Transverse colon (tissue), 4 donors: ENCODE data around the gene CRYBB2. TPM values are rescaled to one million over a fixed set of nuclear protein-coding genes. Genes with fewer than 3 reads are reported as not detected.
"Not testable (repeated sequence)": the region's sequence is repeated elsewhere in the genome, so short reads cannot be mapped to it uniquely, and the experiment has no call there.

Source experiments
- DNase-seq: peaks from one replicate; pipeline ENCODE4 v3.0.0-alpha.2; 2019
- H3K27ac ChIP-seq, 4 donors: fragments of 200-600 bp; sonication (generic); 2 replicates each; pipeline ENCODE4 v1.5.1; 2016 to 2018; ENCODE audit warnings: inconsistent platforms in 4 of 4
- H3K27me3 ChIP-seq: fragments of 200-600 bp; sonication (generic); 2 replicates; pipeline ENCODE4 v1.5.1; 2017; ENCODE audit warnings: inconsistent platforms
- H3K36me3 ChIP-seq, 4 donors: fragments of 200-600 bp; sonication (generic); 2 replicates each; pipeline ENCODE4 v1.5.1; 2017 to 2019; ENCODE audit warnings: inconsistent platforms in 4 of 4
- H3K4me1 ChIP-seq, 4 donors: fragments of 200-600 bp; sonication (generic); 2 replicates each; pipeline ENCODE4 v1.5.1; 2017 to 2020; ENCODE audit warnings: inconsistent platforms in 4 of 4
- H3K4me3 ChIP-seq, 4 donors: fragments of 200-600 bp; sonication (generic); 1 replicate in 1 of 4; 2 replicates in 3 of 4; pipeline versions ENCODE4 v1.5.1 to v1.6.1; 2017 to 2019; ENCODE audit warnings: inconsistent platforms in 4 of 4
- H3K9me3 ChIP-seq, 2 donors: fragments of 200-600 bp; sonication (generic); 2 replicates each; pipeline ENCODE4 v1.5.1; 2017 to 2019; ENCODE audit warnings: inconsistent platforms in 2 of 2
- EP300 ChIP-seq: sonication (generic); formaldehyde crosslinking; IDR thresholded peaks from one replicate; pipeline ENCODE4 v1.6.1; 2017; ENCODE audit warnings: antibody characterized with exemption, low read depth
- POLR2A ChIP-seq: fragments of 450-650 bp; IDR thresholded peaks from one replicate; pipeline ENCODE4 v1.6.1; 2016; ENCODE audit warnings: antibody characterized with exemption, mild to moderate bottlenecking, moderate library complexity
- POLR2AphosphoS5 ChIP-seq, 3 donors: sonication (generic); formaldehyde crosslinking; IDR thresholded peaks; one replicate each; pipeline ENCODE4 v1.6.1; 2016; ENCODE audit warnings: antibody characterized with exemption in 3 of 3
- WGBS, 2 donors: methylation state at CpG; one replicate each; pipeline ENCODE4 v1.1.5; 2018; ENCODE audit warnings: low coverage in 1 of 2; 5-methylcytosine and 5-hydroxymethylcytosine counted together
- in situ Hi-C, 4 donors: fragments of 200-750 bp; cut with MboI; loops; one replicate each; pipeline versions ENCODE4 v1.15.0 to v1.15.1; 2017; ENCODE audit warnings: low sequenced_read_pairs in 3 of 4, low pct_ligation_motif_present in 1 of 4, low pct_unique_long_range_greater_than_20kb in 1 of 4
- intact Hi-C: fragments of 100-400 bp; cut with DNase I; formaldehyde crosslinking; loops from one replicate; pipeline ENCODE4 v1.15.1; 2023; ENCODE audit warnings: low total_unique reads
- total RNA-seq, 4 donors: library from RNA; depleted of rRNA; stranded (reverse); fragments of >200 nt; gene quantifications; one replicate each; pipeline ENCODE4 v1.1.0, GENCODE V29; 2016
- TF ChIP-seq, protein P1 (sequence below), 5 experiments: fragments of 200-600 bp in 3 of 5; fragments of 450-650 bp in 2 of 5; sonication (generic) in 3 of 5; IDR thresholded peaks; 1 replicate in 2 of 5; 2 replicates in 3 of 5; pipeline ENCODE4 v1.5.1; 2016 to 2017; ENCODE audit warnings: antibody characterized with exemption in 5 of 5, inconsistent platforms in 3 of 5, mild to moderate bottlenecking in 2 of 5, moderate library complexity in 1 of 5

Gene CRYBB2
- total RNA-seq, 4 donors from 2014 or later, result 2.2 TPM; not detected in 3

GRCh38 chr22:25203082-25203481 lies 16.4 kb upstream of the CRYBB2 start:
- Histone ChIP-seq H3K9me3 (no peaks in the 10 kb centered on the region), H3K4me3 (no peak overlapping the region), H3K4me1 (no peaks in the 10 kb centered on the region), H3K27ac (no peak overlapping the region), H3K27me3 (no peaks in the 10 kb centered on the region), H3K36me3 (no peaks in the 10 kb centered on the region)
- TF ChIP-seq, protein P1, sequence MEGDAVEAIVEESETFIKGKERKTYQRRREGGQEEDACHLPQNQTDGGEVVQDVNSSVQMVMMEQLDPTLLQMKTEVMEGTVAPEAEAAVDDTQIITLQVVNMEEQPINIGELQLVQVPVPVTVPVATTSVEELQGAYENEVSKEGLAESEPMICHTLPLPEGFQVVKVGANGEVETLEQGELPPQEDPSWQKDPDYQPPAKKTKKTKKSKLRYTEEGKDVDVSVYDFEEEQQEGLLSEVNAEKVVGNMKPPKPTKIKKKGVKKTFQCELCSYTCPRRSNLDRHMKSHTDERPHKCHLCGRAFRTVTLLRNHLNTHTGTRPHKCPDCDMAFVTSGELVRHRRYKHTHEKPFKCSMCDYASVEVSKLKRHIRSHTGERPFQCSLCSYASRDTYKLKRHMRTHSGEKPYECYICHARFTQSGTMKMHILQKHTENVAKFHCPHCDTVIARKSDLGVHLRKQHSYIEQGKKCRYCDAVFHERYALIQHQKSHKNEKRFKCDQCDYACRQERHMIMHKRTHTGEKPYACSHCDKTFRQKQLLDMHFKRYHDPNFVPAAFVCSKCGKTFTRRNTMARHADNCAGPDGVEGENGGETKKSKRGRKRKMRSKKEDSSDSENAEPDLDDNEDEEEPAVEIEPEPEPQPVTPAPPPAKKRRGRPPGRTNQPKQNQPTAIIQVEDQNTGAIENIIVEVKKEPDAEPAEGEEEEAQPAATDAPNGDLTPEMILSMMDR (IDR thresholded peaks at IDR 0.05), result no peak
- TF ChIP-seq POLR2AphosphoS5 (IDR thresholded peaks at IDR 0.05) (no peak), EP300 (no peak), POLR2A (no peak)
- intact Hi-C loops, result no loop called here
- 87 to 94% methylated on average over 2 to 4 of the region's 4 CpGs for WGBS, 2 donors
- in situ Hi-C loops, result no loop called here
- no peak for DNase-seq

GRCh38 chr22:25204547-25204946 lies 14.9 kb upstream of the CRYBB2 start:
- H3K4me1 ChIP-seq, intact Hi-C loops, H3K4me3 ChIP-seq, DNase-seq, H3K27me3 ChIP-seq, H3K36me3 ChIP-seq, in situ Hi-C loops, H3K27ac ChIP-seq, H3K9me3 ChIP-seq: not testable (repeated sequence)
- 76 to 100% methylated on average over 3 to 7 of the region's 7 CpGs for WGBS, 2 donors

GRCh38 chr22:25205847-25206246 lies 13.6 kb upstream of the CRYBB2 start:
- intact Hi-C loops (no loop called here), in situ Hi-C loops (no loop called here)
- no peaks in the 10 kb centered on the region for H3K4me1 ChIP-seq
- no peaks in the 10 kb centered on the region for H3K9me3 ChIP-seq
- no peak overlapping the region for H3K27ac ChIP-seq
- H3K36me3 ChIP-seq, result no peaks in the 10 kb centered on the region
- no peak overlapping the region for H3K4me3 ChIP-seq
- WGBS, 2 donors, result 75 to 89% methylated on average over 1 of the region's 1 CpG
- no peaks in the 10 kb centered on the region for H3K27me3 ChIP-seq
- DNase-seq, result no peak
- TF ChIP-seq POLR2AphosphoS5 (IDR thresholded peaks at IDR 0.05) (no peak), EP300 (no peak), POLR2A (no peak)
- TF ChIP-seq, protein P1 (IDR thresholded peaks at IDR 0.05), result no peak

GRCh38 chr22:25206998-25207397 lies 12.4 kb upstream of the CRYBB2 start:
- no peaks in the 10 kb centered on the region for H3K36me3 ChIP-seq
- TF ChIP-seq EP300 (no peak), POLR2AphosphoS5 (IDR thresholded peaks at IDR 0.05) (no peak), POLR2A (no peak)
- TF ChIP-seq, protein P1 (IDR thresholded peaks at IDR 0.05), result no peak
- intact Hi-C loops (no loop called here), in situ Hi-C loops (no loop called here)
- H3K4me3 ChIP-seq, result no peak overlapping the region
- no peak overlapping the region for H3K27ac ChIP-seq
- H3K9me3 ChIP-seq, result no peaks in the 10 kb centered on the region
- DNase-seq, result no peak
- no peaks in the 10 kb centered on the region for H3K4me1 ChIP-seq
- no peaks in the 10 kb centered on the region for H3K27me3 ChIP-seq
- WGBS, 2 donors, result 85% methylated on average over 12 of the region's 21 CpGs; no CpG with 5 or more reads in 1 of the 2 donors

- H3K4me3 ChIP-seq, result no peak overlapping the region
- no peak for TF ChIP-seq EP300
- no peak for TF ChIP-seq POLR2A
- TF ChIP-seq, protein P1 (IDR thresholded peaks at IDR 0.05), result no peak
- TF ChIP-seq POLR2AphosphoS5 (IDR thresholded peaks at IDR 0.05), result no peak
These were observed 11.8 kb upstream of the CRYBB2 start for GRCh38 chr22:25207553-25208157.

More at GRCh38 chr22:25207553-25208157, 11.8 kb upstream of the CRYBB2 start:
- Histone ChIP-seq H3K27me3 (no peaks in the 10 kb centered on the region), H3K27ac (no peak overlapping the region), H3K36me3 (no peaks in the 10 kb centered on the region), H3K9me3 (no peaks in the 10 kb centered on the region), H3K4me1 (no peaks in the 10 kb centered on the region)
- WGBS, 2 donors, result 69 to 100% methylated on average over 1 of the region's 2 CpGs
- intact Hi-C loops (no loop called here), in situ Hi-C loops (no loop called here)
- no peak for DNase-seq
